NCI-H2171 (cell line): ENCODE data around the gene VMAC.

Experiments
- DNase-seq: peaks from one replicate; lab custom pipeline; 2025; lab: John Stamatoyannopoulos, UW

Gene VMAC

DNA sequence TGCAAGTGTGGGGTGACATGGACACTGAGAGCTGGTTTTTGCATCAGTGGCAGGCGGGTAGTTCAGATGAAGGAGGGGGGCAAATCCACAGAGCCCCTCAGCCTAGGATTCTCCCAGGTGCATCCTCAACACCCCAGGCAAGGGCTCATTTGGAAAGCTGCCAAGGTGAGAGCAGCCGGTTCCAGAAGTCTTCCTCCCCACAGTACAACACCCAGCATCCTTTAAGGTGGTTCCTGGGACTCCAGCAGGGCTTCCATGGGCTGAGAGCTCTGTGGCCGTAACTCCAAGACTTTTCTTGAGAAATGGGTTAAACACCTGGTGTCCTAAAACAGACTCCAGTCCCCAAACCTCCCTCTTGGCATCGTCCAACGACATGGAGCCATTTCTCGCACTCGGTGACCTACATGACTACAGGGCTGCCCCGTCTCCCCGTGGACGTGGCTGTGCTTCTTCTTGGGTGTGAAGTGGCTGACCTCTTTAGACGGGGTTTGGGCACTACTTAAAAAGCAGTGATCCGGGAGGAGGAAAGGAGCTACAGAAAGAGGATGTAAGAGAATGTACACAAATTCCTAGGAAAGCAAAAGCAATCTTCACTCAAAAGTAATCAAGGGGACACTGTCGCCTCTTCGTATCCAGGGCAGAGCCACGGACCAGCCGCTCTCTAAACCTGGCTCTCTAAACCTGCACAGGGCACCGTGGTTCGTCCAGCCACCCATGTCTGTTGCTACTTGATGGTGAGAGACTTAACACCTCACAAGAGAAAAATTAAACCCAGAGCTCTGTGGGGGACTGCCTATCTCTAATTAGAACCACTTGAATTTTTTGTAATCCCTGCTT is 47.7 kb downstream of the VMAC start:
- no peak for DNase-seq

DNA sequence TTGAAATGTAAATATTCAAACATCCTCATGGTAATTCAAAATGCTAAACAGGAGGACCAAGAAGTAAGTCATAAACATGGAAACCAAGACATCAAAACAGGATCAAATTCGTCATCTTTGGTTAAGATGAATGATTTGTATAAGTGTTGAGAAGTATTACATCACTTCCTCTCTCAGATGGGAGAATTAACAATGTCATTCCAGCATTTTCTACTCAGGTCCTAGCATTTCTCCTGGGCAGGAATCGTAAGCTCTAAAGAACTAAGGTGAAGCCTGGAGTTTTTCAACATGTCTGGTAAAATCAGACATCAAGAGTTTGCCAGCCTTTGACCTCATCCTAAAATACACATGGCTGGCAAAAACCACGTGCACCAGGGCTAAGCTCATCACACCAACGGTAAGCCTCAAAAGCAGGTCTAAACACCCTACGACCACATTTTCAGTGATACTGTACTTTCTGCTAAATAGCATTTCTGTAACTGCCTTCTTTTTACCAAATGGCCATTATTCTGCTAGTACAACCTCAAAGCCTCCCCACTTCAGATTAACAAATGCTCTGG is 48.4 kb downstream of the VMAC start:
- no peak for DNase-seq

DNA sequence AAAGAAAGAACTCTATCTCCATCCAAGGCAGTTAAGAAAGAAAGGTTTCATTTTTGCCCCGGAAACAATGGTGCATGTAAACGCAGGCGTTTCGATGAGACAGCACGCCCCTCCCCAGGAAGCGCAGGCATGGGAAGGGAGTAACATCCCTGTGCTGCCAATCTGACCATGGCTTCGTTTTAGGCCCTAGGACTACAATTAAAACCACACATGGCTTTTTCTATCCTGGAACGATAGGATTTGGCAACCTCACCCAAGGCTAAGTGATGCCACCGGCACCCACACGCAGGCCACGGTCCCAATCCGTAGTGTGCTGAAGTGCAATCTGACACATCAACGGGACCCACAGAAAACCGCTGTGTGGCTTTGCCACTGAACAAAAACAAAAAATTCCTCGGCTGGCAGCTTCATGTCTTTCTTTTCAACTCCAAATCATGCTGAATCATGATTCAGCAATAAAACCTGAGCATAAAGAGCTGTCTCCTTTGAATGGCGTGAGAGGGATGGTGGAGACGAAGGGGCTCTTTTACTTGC is 49.1 kb downstream of the VMAC start:
- DNase-seq, result no peak

DNA sequence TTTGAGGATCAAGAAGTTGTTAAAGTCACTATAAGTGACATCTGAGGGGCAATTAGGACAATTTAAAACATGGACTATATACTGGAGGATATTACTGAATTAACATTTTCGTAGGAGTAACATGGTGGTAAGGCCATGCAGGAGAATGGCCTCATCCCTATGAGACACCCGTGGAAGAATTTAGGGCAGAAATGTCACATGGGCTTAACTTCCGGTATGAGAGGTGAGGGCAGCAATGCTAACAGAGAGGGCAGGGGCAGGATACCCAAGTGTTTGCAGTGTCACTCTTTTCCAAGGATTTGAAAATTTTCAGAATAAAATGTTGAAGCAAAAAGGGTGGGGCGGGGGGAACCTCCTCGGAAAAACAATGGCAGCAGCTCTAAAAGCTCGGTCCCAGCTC is 49.6 kb downstream of the VMAC start:
- DNase-seq, result no peak

DNA sequence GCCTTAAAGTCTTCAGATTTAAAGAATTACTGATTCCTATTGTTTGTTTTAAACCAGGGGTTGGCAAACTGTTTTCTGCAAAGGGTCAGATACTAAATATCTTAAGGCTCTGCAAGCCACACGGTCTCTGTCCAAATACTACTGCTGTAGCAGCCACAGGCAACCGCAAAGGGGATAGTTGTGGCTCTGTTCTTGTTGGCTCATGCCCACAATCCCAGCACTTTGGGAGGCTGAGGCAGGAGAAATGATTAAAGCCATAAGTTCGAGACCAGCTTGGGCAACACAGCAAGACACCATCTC is 50.9 kb downstream of the VMAC start:
- DNase-seq, result no peak

DNA sequence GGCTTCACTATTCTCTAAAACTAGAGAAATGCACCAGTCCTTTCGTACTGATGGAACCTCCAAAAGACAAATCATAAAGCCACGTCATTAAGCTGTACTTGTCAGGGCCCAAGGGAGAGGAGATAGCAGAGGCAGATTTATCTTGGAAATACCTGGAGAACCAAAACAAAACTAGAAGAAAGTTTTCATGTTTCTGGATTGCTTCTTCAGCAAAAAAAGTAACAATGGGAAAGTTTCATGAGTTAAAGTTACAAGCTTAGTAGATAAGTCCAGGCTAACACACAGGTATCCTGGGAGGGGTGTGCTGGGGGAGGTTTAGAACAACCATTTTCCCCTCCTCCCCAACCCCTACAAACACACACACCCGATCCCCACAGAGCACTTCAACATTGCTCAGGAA is 51.7 kb downstream of the VMAC start:
- no peak for DNase-seq

DNA sequence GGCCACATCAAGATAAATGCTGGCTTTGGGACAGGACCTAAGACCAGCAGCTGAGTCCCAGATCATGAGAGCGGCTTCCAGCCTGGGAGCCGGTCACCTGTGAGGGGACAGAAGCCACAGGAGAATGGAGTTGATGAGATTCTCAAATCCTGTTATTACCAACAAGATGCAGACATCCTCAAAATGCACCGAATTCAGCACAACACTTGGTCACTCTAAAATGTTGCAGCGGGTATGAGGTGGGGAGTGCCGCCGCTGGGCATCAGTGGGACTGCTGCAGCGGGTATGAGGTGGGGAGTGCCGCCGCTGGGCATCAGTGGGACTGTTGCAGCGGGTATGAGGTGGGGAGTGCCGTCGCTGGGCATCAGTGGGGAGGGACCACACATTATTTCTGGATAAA is 52.1 kb downstream of the VMAC start:
- no peak for DNase-seq

DNA sequence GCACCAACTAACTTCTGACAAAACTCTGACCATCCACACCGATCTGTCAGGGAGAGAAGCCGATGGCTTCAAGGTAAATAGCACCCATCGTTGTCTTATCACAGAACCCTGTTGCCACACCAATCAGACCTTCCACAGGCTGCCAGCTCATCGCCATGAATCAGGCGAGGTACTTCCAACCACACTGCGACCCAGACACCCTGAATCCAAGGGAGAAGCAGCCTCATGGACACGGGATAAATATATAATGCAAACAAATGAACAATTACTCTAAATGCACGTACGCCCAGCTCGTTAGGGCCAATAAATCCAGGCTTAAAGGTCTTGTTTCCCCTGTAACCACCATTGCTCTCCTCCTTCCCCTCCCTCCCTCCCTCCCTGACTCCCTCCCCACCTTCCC is 52.5 kb downstream of the VMAC start:
- no peak for DNase-seq

DNA sequence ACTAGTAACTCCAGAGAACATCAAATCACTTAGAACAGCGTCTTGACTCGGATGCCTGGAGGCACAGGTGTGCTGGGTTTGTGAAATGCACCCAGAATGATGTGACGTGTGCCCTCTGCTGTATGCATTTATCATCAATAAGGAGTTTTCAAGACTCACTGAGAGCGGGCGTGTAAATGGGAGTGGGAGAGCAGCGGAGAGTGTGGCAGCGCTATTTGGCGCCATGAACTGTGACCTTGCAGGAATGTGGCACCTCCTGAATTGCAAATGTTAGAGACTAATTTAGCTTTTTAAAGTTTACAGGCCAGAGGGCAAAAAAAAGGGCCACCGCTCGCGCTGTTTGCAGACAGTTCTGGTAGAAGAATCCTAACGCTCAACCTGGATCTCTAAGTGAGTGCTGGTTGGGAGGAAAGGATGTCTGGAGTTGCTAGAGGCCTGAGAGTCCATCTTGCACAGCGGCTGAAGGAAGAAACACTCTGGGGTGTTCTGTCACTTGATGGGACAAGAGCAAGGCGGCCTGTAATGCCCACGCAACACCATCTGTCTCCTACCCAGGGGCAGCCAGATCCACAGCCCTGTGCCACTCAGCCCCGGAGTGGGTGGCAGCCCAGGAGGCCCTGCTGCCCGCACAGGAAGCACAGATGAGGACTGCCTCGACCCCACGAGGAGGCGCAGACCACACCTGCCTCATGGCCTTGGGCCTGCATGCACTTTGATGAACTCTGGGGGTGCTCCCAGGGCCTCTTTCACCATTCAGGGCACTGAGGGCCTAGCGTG is 53.6 kb downstream of the VMAC start:
- no peak for DNase-seq

DNA sequence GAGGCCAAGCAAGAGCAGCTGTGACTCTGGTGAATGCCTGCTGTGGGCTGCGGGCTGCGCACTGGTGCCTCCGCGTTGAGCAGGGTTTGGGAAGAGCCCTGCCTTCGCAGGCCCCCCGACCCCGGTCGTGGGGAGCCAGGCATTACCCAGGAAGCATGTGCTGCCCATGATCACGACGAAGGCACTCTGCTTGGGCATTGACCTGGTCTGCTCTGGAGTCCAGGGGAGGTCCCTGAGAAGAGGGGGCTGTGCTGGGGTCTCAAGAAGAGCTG is 54.1 kb downstream of the VMAC start:
- DNase-seq, result no peak

DNA sequence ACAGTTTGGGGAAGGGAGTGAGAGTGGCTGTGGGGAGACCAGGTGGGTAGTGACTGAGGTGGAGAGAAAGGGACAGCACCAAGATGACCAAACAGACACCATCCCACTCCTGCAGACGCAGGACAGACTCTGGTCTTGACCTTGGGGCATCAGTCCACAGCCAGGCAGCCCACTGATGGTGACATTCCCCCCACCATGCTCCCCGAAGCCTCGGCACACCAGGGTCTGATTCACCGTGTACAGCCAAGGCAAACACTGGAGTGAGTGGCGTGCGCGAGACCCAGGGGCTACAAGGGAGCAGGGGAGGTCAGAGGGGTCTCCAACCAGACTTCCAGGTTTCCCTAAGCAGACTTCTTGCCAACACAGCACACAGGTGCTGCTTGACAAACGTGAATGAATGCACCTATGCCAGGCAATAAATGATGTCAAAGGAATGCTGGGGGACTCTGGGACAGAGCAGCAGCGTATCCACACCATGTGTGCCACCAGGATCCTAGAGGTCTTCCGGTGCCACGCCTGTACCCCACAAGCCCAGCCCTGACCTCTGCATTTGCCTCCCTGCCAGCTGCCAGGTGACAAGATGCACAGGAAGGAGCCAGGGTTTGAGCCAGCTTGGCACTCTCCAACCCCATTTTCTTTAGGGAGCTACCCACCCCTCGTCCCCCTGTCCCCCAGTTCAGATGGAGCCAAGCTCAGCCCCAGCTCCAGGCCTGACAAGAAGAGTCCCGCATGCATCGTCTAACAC is 54.8 kb downstream of the VMAC start:
- DNase-seq, result no peak
